Natural killer cell treated with Interleukin-12 subunit alpha and Interleukin-12 subunit beta and Interleukin-15 and Interleukin-18, amount 100 ng/mL, for 72 hours (primary cell): ENCODE results near the gene ZNF697. TPM values are rescaled to one million over a fixed set of nuclear protein-coding genes. Genes with fewer than 3 reads are reported as not detected.
"Not testable (repeated sequence)": the region's sequence is repeated elsewhere in the genome, so short reads cannot be mapped to it uniquely, and the experiment has no call there.

Experiments
- ATAC-seq, 2 donors: fragments of 150-1000 bp; cut with Tn5 transposase in 1 of 2; sonication (Bioruptor Pico), chemical (Tn5 transposase) in 1 of 2; 2 replicates each; pipeline ENCODE4 v1.10.0; 2021
- DNase-seq: peaks from one replicate; pipeline ENCODE4 v3.0.0; 2022; ENCODE audit warnings: low spot score
- H3K27ac Mint-ChIP-seq, 2 donors: 1 replicate in 1 of 2; 2 replicates in 1 of 2; pipeline ENCODE4 v1.8.0; 2022; ENCODE audit warnings: mixed read lengths in 2 of 2, mild to moderate bottlenecking in 1 of 2, moderate library complexity in 1 of 2
- H3K27me3 Mint-ChIP-seq, 2 donors: 1 replicate in 1 of 2; 2 replicates in 1 of 2; pipeline ENCODE4 v1.8.0; 2022; ENCODE audit warnings: mixed read lengths in 2 of 2
- H3K36me3 Mint-ChIP-seq: one replicate; pipeline ENCODE4 v1.8.0; 2022; ENCODE audit warnings: mixed read lengths
- H3K4me1 Mint-ChIP-seq, 2 donors: 1 replicate in 1 of 2; 2 replicates in 1 of 2; pipeline ENCODE4 v1.8.0; 2022; ENCODE audit warnings: low read depth in 2 of 2, mixed read lengths in 2 of 2, mild to moderate bottlenecking in 1 of 2
- H3K4me3 Mint-ChIP-seq: one replicate; pipeline ENCODE4 v1.8.0; 2022; ENCODE audit warnings: mixed read lengths
- H3K9me3 Mint-ChIP-seq: 2 replicates; pipeline ENCODE4 v1.8.0; 2022; ENCODE audit warnings: mixed read lengths
- total RNA-seq, 2 donors: library from RNA; stranded (reverse); gene quantifications; one replicate each; pipeline ENCODE4 v1.2.3, GENCODE V29; 2022

The ZNF697 gene
- under 1 TPM; 0.14 to 0.17 TPM for total RNA-seq

- ATAC-seq, result peak; percentile 72 to 85
- DNase-seq, result no peak
- Mint-ChIP-seq H3K9me3 (no peaks in the 10 kb centered on the region), H3K27ac (no peak within 1 kb of the TSS), H3K27me3 (peaks cover 46 to 62% of the 10 kb centered on the region in 2 donors), H3K4me3 (peak within 1 kb of the TSS; percentile 23), H3K4me1 (no peaks in the 10 kb centered on the region), H3K36me3 (no peaks in the 10 kb centered on the region)
These were observed at the start of gene ZNF697 for GRCh38 chr1:119647734-119648619. Gene ZNF697 (minus strand): TSS chr1:119648266. CDS start chr1:119626100, 22,166 bp downstream.

- DNase-seq (no peak), ATAC-seq (no peak)
- Mint-ChIP-seq H3K27me3 (peaks cover 21 to 47% of the 10 kb centered on the region in 2 donors), H3K27ac (no peak overlapping the region), H3K36me3 (peaks cover 19% of the 10 kb centered on the region), H3K4me3 (no peak overlapping the region), H3K4me1 (no peaks in the 10 kb centered on the region), H3K9me3 (peaks cover 13% of the 10 kb centered on the region)
These were observed 49.5 kb upstream of the ZNF697 start for GRCh38 chr1:119697598-119697997.

- not testable (repeated sequence) for H3K4me1 Mint-ChIP-seq, H3K27ac Mint-ChIP-seq, H3K9me3 Mint-ChIP-seq, H3K4me3 Mint-ChIP-seq, DNase-seq, ATAC-seq
- H3K36me3 Mint-ChIP-seq, result peaks cover 17% of the 10 kb centered on the region
- peaks cover 21 to 47% of the 10 kb centered on the region in 2 donors for H3K27me3 Mint-ChIP-seq
These were observed 48.8 kb upstream of the ZNF697 start for GRCh38 chr1:119696863-119697262.

- peaks cover 11 to 22% of the 10 kb centered on the region in 2 donors for H3K27me3 Mint-ChIP-seq
- H3K9me3 Mint-ChIP-seq, result peaks cover 4% of the 10 kb centered on the region
- no peak overlapping the region for H3K4me3 Mint-ChIP-seq
- H3K4me1 Mint-ChIP-seq, result no peaks in the 10 kb centered on the region
- H3K36me3 Mint-ChIP-seq, result peaks cover 8% of the 10 kb centered on the region
- DNase-seq (no peak), ATAC-seq (no peak)
- H3K27ac Mint-ChIP-seq, result no peak overlapping the region
These were observed 41.4 kb upstream of the ZNF697 start for GRCh38 chr1:119689511-119689910.

- H3K4me1 Mint-ChIP-seq, result no peaks in the 10 kb centered on the region
- no peak for DNase-seq
- H3K36me3 Mint-ChIP-seq, result peaks cover 4% of the 10 kb centered on the region
- no peak overlapping the region for H3K4me3 Mint-ChIP-seq
- peaks cover 7 to 17% of the 10 kb centered on the region in 2 donors for H3K27me3 Mint-ChIP-seq
- no peak for ATAC-seq
- no peak overlapping the region for H3K27ac Mint-ChIP-seq
- no peaks in the 10 kb centered on the region for H3K9me3 Mint-ChIP-seq
These were observed 40.7 kb upstream of the ZNF697 start for GRCh38 chr1:119688810-119689209.

GRCh38 chr1:119687434-119688079, 39.5 kb upstream of the ZNF697 start:
- H3K9me3 Mint-ChIP-seq, result no peaks in the 10 kb centered on the region
- peaks cover 4% of the 10 kb centered on the region for H3K36me3 Mint-ChIP-seq
- DNase-seq, result no peak
- peaks cover 5 to 17% of the 10 kb centered on the region in 2 donors for H3K27me3 Mint-ChIP-seq
- H3K4me3 Mint-ChIP-seq, result no peak overlapping the region
- no peaks in the 10 kb centered on the region for H3K4me1 Mint-ChIP-seq
- H3K27ac Mint-ChIP-seq, result no peak overlapping the region
- no peak for ATAC-seq

GRCh38 chr1:119686661-119687060, 38.6 kb upstream of the ZNF697 start:
- H3K36me3 Mint-ChIP-seq, result no peaks in the 10 kb centered on the region
- no peaks in the 10 kb centered on the region for H3K4me1 Mint-ChIP-seq
- peaks cover 5 to 17% of the 10 kb centered on the region in 2 donors for H3K27me3 Mint-ChIP-seq
- H3K4me3 Mint-ChIP-seq, result no peak overlapping the region
- no peaks in the 10 kb centered on the region for H3K9me3 Mint-ChIP-seq
- no peak overlapping the region for H3K27ac Mint-ChIP-seq
- DNase-seq (no peak), ATAC-seq (no peak)

- H3K9me3 Mint-ChIP-seq, result no peaks in the 10 kb centered on the region
- H3K27ac Mint-ChIP-seq, result no peak overlapping the region
- peaks cover 8 to 21% of the 10 kb centered on the region in 2 donors for H3K27me3 Mint-ChIP-seq
- H3K4me3 Mint-ChIP-seq, result no peak overlapping the region
- DNase-seq, result no peak
- no peaks in the 10 kb centered on the region for H3K36me3 Mint-ChIP-seq
- no peaks in the 10 kb centered on the region for H3K4me1 Mint-ChIP-seq
- ATAC-seq, result no peak
These were observed 35.8 kb upstream of the ZNF697 start for GRCh38 chr1:119683893-119684292.

GRCh38 chr1:119682141-119682540, 34.1 kb upstream of the ZNF697 start:
- DNase-seq, result no peak
- Mint-ChIP-seq H3K9me3 (no peaks in the 10 kb centered on the region), H3K27ac (no peak overlapping the region), H3K27me3 (peaks cover 6 to 22% of the 10 kb centered on the region in 2 donors), H3K36me3 (no peaks in the 10 kb centered on the region), H3K4me3 (no peak overlapping the region), H3K4me1 (no peaks in the 10 kb centered on the region)
- ATAC-seq, result no peak

- H3K27ac Mint-ChIP-seq, result no peak overlapping the region
- no peak overlapping the region for H3K4me3 Mint-ChIP-seq
- DNase-seq (no peak), ATAC-seq (no peak)
- no peaks in the 10 kb centered on the region for H3K4me1 Mint-ChIP-seq
- H3K36me3 Mint-ChIP-seq, result no peaks in the 10 kb centered on the region
- peaks cover 6 to 18% of the 10 kb centered on the region in 2 donors for H3K27me3 Mint-ChIP-seq
- no peaks in the 10 kb centered on the region for H3K9me3 Mint-ChIP-seq
These were observed 33.5 kb upstream of the ZNF697 start for GRCh38 chr1:119681560-119681959.

- Mint-ChIP-seq H3K9me3 (no peaks in the 10 kb centered on the region), H3K36me3 (no peaks in the 10 kb centered on the region), H3K4me1 (peaks cover 1 to 2% of the 10 kb centered on the region in 2 donors), H3K27ac (no peak overlapping the region), H3K27me3 (peaks cover 8 to 21% of the 10 kb centered on the region in 2 donors), H3K4me3 (no peak overlapping the region)
- DNase-seq, result no peak
- ATAC-seq, result no peak
These were observed 32.7 kb upstream of the ZNF697 start for GRCh38 chr1:119680723-119681122.

GRCh38 chr1:119680193-119680592, 32.1 kb upstream of the ZNF697 start:
- Mint-ChIP-seq H3K36me3 (no peaks in the 10 kb centered on the region), H3K27ac (no peak overlapping the region), H3K27me3 (peaks cover 10 to 25% of the 10 kb centered on the region in 2 donors), H3K9me3 (no peaks in the 10 kb centered on the region), H3K4me1 (peaks cover 4% of the 10 kb centered on the region in 2 donors), H3K4me3 (no peak overlapping the region)
- ATAC-seq (no peak), DNase-seq (no peak)

GRCh38 chr1:119679223-119679622, 31.2 kb upstream of the ZNF697 start:
- no peak for ATAC-seq
- H3K36me3 Mint-ChIP-seq, result no peaks in the 10 kb centered on the region
- H3K27me3 Mint-ChIP-seq, result peaks cover 10 to 25% of the 10 kb centered on the region in 2 donors
- H3K27ac Mint-ChIP-seq, result no peak overlapping the region
- peaks cover 4% of the 10 kb centered on the region in 2 donors for H3K4me1 Mint-ChIP-seq
- DNase-seq, result no peak
- no peaks in the 10 kb centered on the region for H3K9me3 Mint-ChIP-seq
- no peak overlapping the region for H3K4me3 Mint-ChIP-seq

GRCh38 chr1:119676571-119677206, 28.6 kb upstream of the ZNF697 start:
- DNase-seq (no peak), ATAC-seq (no peak)
- Mint-ChIP-seq H3K4me3 (no peak overlapping the region), H3K27me3 (peaks cover 16 to 32% of the 10 kb centered on the region in 2 donors), H3K27ac (no peak overlapping the region), H3K36me3 (no peaks in the 10 kb centered on the region), H3K9me3 (no peaks in the 10 kb centered on the region), H3K4me1 (peaks cover 4% of the 10 kb centered on the region in 2 donors)
